Measurements from ENCODE around the gene PRKCH.

PRKCH gene

DNA sequence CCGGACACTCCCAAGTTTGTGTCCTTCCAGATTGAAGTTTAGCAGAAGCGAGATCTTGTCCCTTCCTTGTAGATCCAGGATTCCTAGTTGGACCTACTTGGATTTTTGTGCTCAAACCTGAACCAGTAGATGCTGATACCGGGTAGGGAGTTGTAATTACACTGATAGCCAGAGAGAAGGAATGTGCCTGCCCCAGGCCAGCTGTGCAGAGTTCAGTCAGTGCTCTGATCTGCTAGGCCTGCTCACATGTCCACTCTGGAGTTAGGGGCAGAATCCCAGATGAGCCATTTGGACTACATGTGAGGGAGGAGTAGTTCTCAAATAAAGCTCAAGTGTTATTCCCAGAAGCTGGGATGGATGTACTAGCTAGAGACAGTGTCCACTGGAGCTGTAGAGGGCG lies 65.7 kb downstream of the PRKCH start:
- TF ChIP-seq, protein P1, sequence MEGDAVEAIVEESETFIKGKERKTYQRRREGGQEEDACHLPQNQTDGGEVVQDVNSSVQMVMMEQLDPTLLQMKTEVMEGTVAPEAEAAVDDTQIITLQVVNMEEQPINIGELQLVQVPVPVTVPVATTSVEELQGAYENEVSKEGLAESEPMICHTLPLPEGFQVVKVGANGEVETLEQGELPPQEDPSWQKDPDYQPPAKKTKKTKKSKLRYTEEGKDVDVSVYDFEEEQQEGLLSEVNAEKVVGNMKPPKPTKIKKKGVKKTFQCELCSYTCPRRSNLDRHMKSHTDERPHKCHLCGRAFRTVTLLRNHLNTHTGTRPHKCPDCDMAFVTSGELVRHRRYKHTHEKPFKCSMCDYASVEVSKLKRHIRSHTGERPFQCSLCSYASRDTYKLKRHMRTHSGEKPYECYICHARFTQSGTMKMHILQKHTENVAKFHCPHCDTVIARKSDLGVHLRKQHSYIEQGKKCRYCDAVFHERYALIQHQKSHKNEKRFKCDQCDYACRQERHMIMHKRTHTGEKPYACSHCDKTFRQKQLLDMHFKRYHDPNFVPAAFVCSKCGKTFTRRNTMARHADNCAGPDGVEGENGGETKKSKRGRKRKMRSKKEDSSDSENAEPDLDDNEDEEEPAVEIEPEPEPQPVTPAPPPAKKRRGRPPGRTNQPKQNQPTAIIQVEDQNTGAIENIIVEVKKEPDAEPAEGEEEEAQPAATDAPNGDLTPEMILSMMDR (IDR thresholded peaks at IDR 0.05; ENCODE audit: extremely low read depth, insufficient read depth, missing control alignments) = no peak
- in situ Hi-C loops (cut with MboI; ENCODE audit: low pct_unique_long_range_greater_than_20kb, low sequenced_read_pairs, unreplicated experiment) = no loop called here
- DNase-seq (ENCODE audit: low spot score) = no peak

DNA sequence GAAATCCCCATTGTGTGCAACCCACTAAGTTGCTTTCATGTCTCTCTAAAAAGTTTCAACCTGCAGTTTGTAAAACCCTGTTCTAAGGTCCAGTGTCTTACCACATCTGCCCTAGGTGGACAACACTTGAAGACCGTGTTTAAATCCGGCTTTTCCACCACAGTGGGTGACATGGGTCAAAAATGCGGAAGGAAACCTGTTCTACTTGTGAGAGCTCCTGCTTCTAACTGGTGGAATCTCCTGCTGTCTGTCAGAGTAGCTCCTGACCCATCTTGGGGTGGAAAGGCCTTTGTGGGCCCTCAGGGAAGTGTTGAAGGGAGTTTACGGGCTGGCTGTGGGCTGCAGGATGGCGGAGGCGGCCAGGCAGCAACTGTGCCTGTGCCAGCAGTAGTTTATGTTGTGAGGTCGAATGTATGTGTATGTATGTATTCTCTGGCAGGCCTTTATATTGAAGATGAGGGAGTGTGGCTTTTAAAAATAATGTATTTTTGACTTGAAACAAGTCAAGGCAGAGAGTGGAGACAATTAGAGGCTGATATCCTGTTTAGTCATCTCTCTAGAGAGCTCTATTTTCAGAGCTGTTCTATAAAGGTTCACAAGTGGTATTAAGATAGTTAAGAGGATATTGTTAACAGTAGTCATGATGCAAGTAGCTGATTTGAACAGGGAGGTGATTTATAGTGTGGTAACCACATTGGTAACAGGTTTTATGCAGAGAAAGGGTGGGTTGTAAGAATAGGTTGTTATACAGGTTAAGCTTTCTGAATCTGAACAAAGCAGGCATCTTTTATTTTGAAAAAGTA lies 67.0 kb downstream of the PRKCH start:
- in situ Hi-C loops (cut with MboI; ENCODE audit: low pct_unique_long_range_greater_than_20kb, low sequenced_read_pairs, unreplicated experiment) = no loop called here

GRCh38 chr14:61388976-61389576 lies 67.7 kb downstream of the PRKCH start:
- no peak for DNase-seq (ENCODE audit: low spot score)
- TF ChIP-seq, protein P1 (IDR thresholded peaks at IDR 0.05; ENCODE audit: extremely low read depth, insufficient read depth, missing control alignments) = no peak
- in situ Hi-C loops (cut with MboI; ENCODE audit: low pct_unique_long_range_greater_than_20kb, low sequenced_read_pairs, unreplicated experiment) = no loop called here

More for the DNA sequence above, 67.0 kb downstream of the PRKCH start:
- peak; percentile 59 for DNase-seq (ENCODE audit: low spot score)
- TF ChIP-seq, protein P1 (IDR thresholded peaks at IDR 0.05; ENCODE audit: extremely low read depth, insufficient read depth, missing control alignments) = no peak

- TF ChIP-seq, protein P1 (IDR thresholded peaks at IDR 0.05; ENCODE audit: extremely low read depth, insufficient read depth, missing control alignments) = no peak
- DNase-seq (ENCODE audit: low spot score) = no peak
- in situ Hi-C loops (cut with MboI; ENCODE audit: low pct_unique_long_range_greater_than_20kb, low sequenced_read_pairs, unreplicated experiment) = no loop called here
These were observed 69.7 kb downstream of the PRKCH start for GRCh38 chr14:61391119-61391518.

- no peak for DNase-seq (ENCODE audit: low spot score)
- TF ChIP-seq, protein P1 (IDR thresholded peaks at IDR 0.05; ENCODE audit: extremely low read depth, insufficient read depth, missing control alignments) = no peak
- in situ Hi-C loops (cut with MboI; ENCODE audit: low pct_unique_long_range_greater_than_20kb, low sequenced_read_pairs, unreplicated experiment) = no loop called here
These were observed 70.9 kb downstream of the PRKCH start for GRCh38 chr14:61392297-61392696.

- DNase-seq (ENCODE audit: low spot score) = no peak
- in situ Hi-C loops (cut with MboI; ENCODE audit: low pct_unique_long_range_greater_than_20kb, low sequenced_read_pairs, unreplicated experiment) = no loop called here
- TF ChIP-seq, protein P1 (IDR thresholded peaks at IDR 0.05; ENCODE audit: extremely low read depth, insufficient read depth, missing control alignments) = no peak
These were observed 73.2 kb downstream of the PRKCH start for GRCh38 chr14:61394542-61394941.

All from GM13977 (cell line).